ENCODE results near the gene LYRM7.

Gene LYRM7

DNA sequence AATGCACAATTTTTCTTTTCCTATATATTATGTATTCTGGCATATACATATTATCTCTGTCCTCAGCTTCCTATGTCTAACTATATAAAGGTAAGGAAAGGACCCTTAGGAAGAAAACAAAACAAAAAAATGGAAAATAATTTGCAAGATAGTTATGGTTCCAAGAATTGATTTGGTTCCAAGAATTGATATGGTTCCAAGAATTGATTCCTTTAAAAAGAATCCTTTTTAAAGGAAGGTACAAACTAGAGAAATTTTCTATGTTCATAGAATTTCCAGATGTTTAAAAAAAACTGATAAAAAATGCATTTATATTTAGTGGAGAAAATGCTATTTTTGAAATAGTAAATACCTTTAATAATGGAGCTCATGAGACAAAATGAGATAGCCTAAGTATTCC is 12.1 kb downstream of the LYRM7 start:
- H4K20me1 ChIP-seq (ENCODE audit: control insufficient read depth, insufficient read depth, low read depth, low read length), result no peaks in the 10 kb centered on the region
- TF ChIP-seq, protein P1, sequence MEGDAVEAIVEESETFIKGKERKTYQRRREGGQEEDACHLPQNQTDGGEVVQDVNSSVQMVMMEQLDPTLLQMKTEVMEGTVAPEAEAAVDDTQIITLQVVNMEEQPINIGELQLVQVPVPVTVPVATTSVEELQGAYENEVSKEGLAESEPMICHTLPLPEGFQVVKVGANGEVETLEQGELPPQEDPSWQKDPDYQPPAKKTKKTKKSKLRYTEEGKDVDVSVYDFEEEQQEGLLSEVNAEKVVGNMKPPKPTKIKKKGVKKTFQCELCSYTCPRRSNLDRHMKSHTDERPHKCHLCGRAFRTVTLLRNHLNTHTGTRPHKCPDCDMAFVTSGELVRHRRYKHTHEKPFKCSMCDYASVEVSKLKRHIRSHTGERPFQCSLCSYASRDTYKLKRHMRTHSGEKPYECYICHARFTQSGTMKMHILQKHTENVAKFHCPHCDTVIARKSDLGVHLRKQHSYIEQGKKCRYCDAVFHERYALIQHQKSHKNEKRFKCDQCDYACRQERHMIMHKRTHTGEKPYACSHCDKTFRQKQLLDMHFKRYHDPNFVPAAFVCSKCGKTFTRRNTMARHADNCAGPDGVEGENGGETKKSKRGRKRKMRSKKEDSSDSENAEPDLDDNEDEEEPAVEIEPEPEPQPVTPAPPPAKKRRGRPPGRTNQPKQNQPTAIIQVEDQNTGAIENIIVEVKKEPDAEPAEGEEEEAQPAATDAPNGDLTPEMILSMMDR (IDR thresholded peaks at IDR 0.05; ENCODE audit: low read depth, low read length, poor library complexity, severe bottlenecking), result no peak
- no peak for TF ChIP-seq EZH2phosphoT487 (IDR thresholded peaks at IDR 0.05; ENCODE audit: borderline replicate concordance, low read length)

DNA sequence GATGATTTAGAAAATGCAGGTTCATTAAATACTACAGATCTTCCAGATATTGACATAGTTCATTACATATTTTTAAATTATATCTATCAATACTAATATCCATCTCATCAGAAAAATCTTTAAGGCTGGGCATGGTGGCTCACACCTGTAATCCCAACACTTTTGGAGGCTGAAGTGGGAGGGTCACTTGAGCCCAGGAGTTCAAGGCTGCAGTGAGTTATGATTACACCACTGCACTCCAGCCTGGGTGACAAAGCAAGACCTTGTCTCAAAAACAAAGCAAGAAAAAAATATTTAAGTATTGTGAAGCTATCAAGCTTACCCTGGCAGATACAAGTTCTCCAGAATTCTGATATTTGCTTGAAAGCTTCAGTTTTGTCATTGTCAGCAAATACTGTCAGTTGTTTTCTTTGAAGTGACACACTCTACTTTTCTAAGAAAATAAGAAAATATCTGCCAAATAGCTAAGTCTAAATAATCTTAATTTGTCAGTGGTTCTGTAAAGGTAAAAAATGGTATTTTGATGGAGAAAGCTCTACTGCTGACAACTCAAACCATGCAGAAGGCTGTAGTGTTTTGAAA is 14.9 kb downstream of the LYRM7 start:
- H3K36me3 ChIP-seq (ENCODE audit: control insufficient read depth, low read length), result peaks cover 23% of the 10 kb centered on the region

More for the DNA sequence above, 12.1 kb downstream of the LYRM7 start:
- H3K36me3 ChIP-seq (ENCODE audit: control insufficient read depth, low read length), result peaks cover 22% of the 10 kb centered on the region
- H3K4me1 ChIP-seq (ENCODE audit: control insufficient read depth, low read length), result no peaks in the 10 kb centered on the region
- no peaks in the 10 kb centered on the region for H3K9me2 ChIP-seq (replicated peaks; ENCODE audit: control insufficient read depth, low read length)
- H3K27ac ChIP-seq (ENCODE audit: low read depth, low read length), result no peak overlapping the region
- no peaks in the 10 kb centered on the region for H3K27me3 ChIP-seq (ENCODE audit: control insufficient read depth, low read length)
- peaks cover 11% of the 10 kb centered on the region for H3K79me2 ChIP-seq (ENCODE audit: control insufficient read depth, low read length)
- H3K9me3 ChIP-seq (ENCODE audit: control insufficient read depth, insufficient read depth, low read length), result no peaks in the 10 kb centered on the region
- H3K4me2 ChIP-seq (ENCODE audit: low read length), result no peak overlapping the region
- H3K4me3 ChIP-seq (ENCODE audit: low read length), result no peak overlapping the region
- H3F3A ChIP-seq (ENCODE audit: control insufficient read depth, insufficient read depth), result no peaks in the 10 kb centered on the region

DNA sequence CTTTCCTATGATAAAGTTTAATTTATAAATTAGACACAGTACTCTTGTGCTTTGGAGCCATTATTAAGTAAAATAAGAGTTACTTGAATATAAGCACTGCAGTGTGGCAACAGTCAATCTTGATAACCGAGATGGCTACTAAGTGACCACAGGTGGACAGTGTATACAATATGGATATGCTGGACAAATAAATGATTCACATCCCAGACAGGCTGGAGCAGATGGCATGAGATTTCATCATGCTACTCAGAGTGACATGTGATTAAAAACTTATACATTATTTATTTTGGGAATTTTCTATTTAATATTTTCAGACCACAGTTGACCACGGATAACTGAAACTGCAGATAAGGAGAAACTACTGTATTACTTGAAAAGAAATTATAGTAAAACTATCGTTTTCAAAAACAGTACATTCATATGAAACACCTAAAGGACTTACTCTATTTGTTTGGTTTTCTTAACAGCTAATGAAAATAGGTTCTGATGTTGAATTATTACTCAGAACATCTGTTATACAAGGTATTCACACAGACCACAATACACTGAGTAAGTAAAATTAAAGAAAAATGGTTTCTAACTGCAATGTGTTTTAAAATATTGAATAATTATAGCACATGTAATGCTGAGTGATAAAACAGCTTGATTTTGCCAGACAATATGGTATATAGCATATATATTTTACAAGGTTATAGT is 16.0 kb downstream of the LYRM7 start:
- Histone ChIP-seq H4K20me1 (ENCODE audit: control insufficient read depth, insufficient read depth, low read depth, low read length) (no peaks in the 10 kb centered on the region), H3K79me2 (ENCODE audit: control insufficient read depth, low read length) (no peaks in the 10 kb centered on the region), H3K9me2 (replicated peaks; ENCODE audit: control insufficient read depth, low read length) (no peaks in the 10 kb centered on the region), H3K4me3 (ENCODE audit: low read length) (no peak overlapping the region), H3K4me2 (ENCODE audit: low read length) (no peak overlapping the region), H3K9me3 (ENCODE audit: control insufficient read depth, insufficient read depth, low read length) (no peaks in the 10 kb centered on the region), H3K27ac (ENCODE audit: low read depth, low read length) (no peak overlapping the region), H3F3A (ENCODE audit: control insufficient read depth, insufficient read depth) (peaks cover 7% of the 10 kb centered on the region; the same call in 1 of the 2 replicates), H3K4me1 (ENCODE audit: control insufficient read depth, low read length) (no peaks in the 10 kb centered on the region), H3K36me3 (ENCODE audit: control insufficient read depth, low read length) (peaks cover 23% of the 10 kb centered on the region), H3K27me3 (ENCODE audit: control insufficient read depth, low read length) (no peaks in the 10 kb centered on the region)
- TF ChIP-seq EZH2phosphoT487 (IDR thresholded peaks at IDR 0.05; ENCODE audit: borderline replicate concordance, low read length), result no peak
- TF ChIP-seq, protein P1 (IDR thresholded peaks at IDR 0.05; ENCODE audit: low read depth, low read length, poor library complexity, severe bottlenecking), result no peak

More for the DNA sequence above, 14.9 kb downstream of the LYRM7 start:
- H3K4me1 ChIP-seq (ENCODE audit: control insufficient read depth, low read length), result no peaks in the 10 kb centered on the region
- H3K27me3 ChIP-seq (ENCODE audit: control insufficient read depth, low read length), result no peaks in the 10 kb centered on the region
- no peak for TF ChIP-seq EZH2phosphoT487 (IDR thresholded peaks at IDR 0.05; ENCODE audit: borderline replicate concordance, low read length)
- TF ChIP-seq, protein P1 (IDR thresholded peaks at IDR 0.05; ENCODE audit: low read depth, low read length, poor library complexity, severe bottlenecking), result no peak
- H3K4me3 ChIP-seq (ENCODE audit: low read length), result no peak overlapping the region
- H3K79me2 ChIP-seq (ENCODE audit: control insufficient read depth, low read length), result no peaks in the 10 kb centered on the region
- no peaks in the 10 kb centered on the region for H4K20me1 ChIP-seq (ENCODE audit: control insufficient read depth, insufficient read depth, low read depth, low read length)
- no peaks in the 10 kb centered on the region for H3K9me3 ChIP-seq (ENCODE audit: control insufficient read depth, insufficient read depth, low read length)
- H3K9me2 ChIP-seq (replicated peaks; ENCODE audit: control insufficient read depth, low read length), result no peaks in the 10 kb centered on the region
- H3K27ac ChIP-seq (ENCODE audit: low read depth, low read length), result no peak overlapping the region
- no peak overlapping the region for H3K4me2 ChIP-seq (ENCODE audit: low read length)
- H3F3A ChIP-seq (ENCODE audit: control insufficient read depth, insufficient read depth), result no peaks in the 10 kb centered on the region
